Osteoblast (primary cell): ENCODE measurements around the gene ATP11C. TPM values are rescaled to one million over a fixed set of nuclear protein-coding genes. Genes with fewer than 3 reads are reported as not detected.

Experiments
- DNase-seq: peaks from one replicate; pipeline ENCODE4 v3.0.0; 2011; ENCODE audit warnings: low spot score, mixed read lengths; ENCODE audit not compliant: insufficient read length; ENCODE audit errors: missing footprints
- H2AFZ ChIP-seq: 2 replicates; pipeline ENCODE4 v1.6.0; 2011; ENCODE audit warnings: mild to moderate bottlenecking, low read length
- H3K27ac ChIP-seq: 2 replicates; pipeline ENCODE4 v1.5.1; 2011; ENCODE audit warnings: mild to moderate bottlenecking, low read depth, low read length, moderate library complexity
- H3K27me3 ChIP-seq: 2 replicates; pipeline ENCODE4 v1.6.0; 2012; ENCODE audit warnings: mild to moderate bottlenecking, control low read depth, inconsistent platforms, low read length, moderate library complexity; ENCODE audit not compliant: insufficient read depth
- H3K36me3 ChIP-seq: 2 replicates; pipeline ENCODE4 v1.5.1; 2011; ENCODE audit warnings: mild to moderate bottlenecking, low read length, control low read depth, moderate library complexity; ENCODE audit not compliant: insufficient read depth
- H3K4me1 ChIP-seq: 2 replicates; pipeline ENCODE4 v1.5.1; 2011; ENCODE audit warnings: mild to moderate bottlenecking, low read length, control low read depth, moderate library complexity; ENCODE audit not compliant: insufficient read depth
- H3K4me2 ChIP-seq: 2 replicates; pipeline ENCODE4 v1.6.0; 2011; ENCODE audit warnings: mild to moderate bottlenecking, low read length; ENCODE audit not compliant: insufficient read depth
- H3K4me3 ChIP-seq: fragments of 200-600 bp; sonication (generic); 3 replicates; pipeline ENCODE4 v1.5.1; 2012; ENCODE audit warnings: mild to moderate bottlenecking, low read length, inconsistent platforms; ENCODE audit not compliant: insufficient read depth
- H3K79me2 ChIP-seq: 2 replicates; pipeline ENCODE4 v1.6.0; 2012; ENCODE audit warnings: mild to moderate bottlenecking, low read length, control low read depth, inconsistent platforms; ENCODE audit not compliant: insufficient read depth
- H3K9me3 ChIP-seq: 2 replicates; pipeline ENCODE4 v1.5.1; 2011; ENCODE audit warnings: low read depth, low read length, control low read depth
- H4K20me1 ChIP-seq: 2 replicates; pipeline ENCODE4 v1.6.0; 2012; ENCODE audit warnings: mild to moderate bottlenecking, low read length, control low read depth; ENCODE audit not compliant: insufficient read depth
- total RNA-seq: library from RNA; depleted of rRNA; stranded (reverse); fragments of >200 nt; gene quantifications from 2 replicates; pipeline ENCODE4 v1.2.3, GENCODE V29; 2012
- TF ChIP-seq, protein P1 (sequence below): IDR thresholded peaks from 2 replicates; pipeline ENCODE4 v1.5.1; 2011; ENCODE audit warnings: mild to moderate bottlenecking, low read depth, low read length, moderate library complexity; ENCODE audit errors: extremely low read depth

The ATP11C gene
- 63.1 and 72.0 TPM in 2 replicates for total RNA-seq

DNA sequence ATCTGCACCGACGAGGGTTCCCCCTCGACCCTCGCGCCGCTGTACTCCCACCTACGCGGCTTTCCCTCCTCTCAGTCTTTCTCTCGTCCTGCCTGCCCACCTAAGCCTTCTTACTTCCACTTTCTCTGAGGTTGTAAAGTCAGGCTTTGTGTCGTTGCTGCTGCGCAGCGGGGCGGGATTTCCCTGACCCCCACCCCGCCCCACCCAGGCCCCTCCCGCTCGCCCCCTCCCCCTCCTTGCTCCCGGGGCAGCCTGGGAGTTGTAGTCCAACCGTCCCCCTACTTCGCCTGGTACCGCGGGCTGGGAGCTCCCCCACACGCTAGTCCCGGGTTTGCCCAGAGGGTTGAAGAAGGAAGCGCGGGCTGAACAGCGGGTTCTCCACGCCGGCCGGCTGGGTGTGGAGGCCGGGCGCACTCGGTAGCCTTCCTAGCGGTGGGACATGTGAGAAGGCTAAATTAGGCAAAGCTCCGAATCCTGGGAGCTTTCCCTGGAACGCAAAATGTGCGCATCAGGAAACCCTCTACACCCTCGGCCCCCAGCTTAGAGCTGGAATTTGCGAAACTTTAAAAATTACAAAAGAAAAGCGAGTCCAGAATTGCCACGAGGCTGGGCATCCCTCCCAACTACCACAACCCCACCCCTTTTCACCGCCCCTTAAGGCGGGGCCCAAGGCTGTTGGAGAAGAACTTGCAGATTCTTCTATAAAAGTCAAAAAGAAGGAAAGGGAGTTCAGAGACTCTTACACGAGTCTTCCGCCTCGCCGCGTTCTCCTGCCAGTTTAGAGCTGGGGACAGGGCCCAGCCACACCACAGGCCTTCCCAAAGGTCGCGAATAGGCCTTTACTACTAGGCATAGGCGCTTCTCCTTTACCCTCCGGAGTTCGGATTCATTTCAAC is at the start of gene ATP11C:
Gene ATP11C, minus strand, starts transcription at position 153 of the 896 bp plus-strand sequence. CDS start 1,011 bp downstream, outside the sequence.
- peak within 1 kb of the TSS; percentile 80 for H3K4me2 ChIP-seq
- DNase-seq = peak; percentile 92

DNA sequence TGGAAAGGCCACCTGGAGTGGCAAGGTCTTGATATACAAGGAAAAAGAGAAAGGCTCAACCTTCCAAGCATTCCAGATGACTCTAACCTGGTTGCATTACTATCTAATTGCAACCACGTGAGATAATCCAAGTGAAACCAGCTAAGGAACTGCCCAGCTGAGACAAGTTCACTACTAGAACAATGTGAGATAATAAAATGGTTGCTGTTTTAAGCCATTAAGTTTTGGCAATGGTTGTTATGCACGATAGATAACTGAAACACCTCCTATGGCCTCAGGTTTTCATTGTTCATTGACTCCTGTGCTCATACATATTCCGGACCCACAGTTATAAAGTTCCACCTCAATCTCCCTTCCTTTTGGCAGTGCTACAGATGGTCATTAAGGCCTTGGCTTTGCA is 41.6 kb upstream of the ATP11C start:
- Histone ChIP-seq H3K27ac (no peak overlapping the region), H3K27me3 (no peaks in the 10 kb centered on the region), H2AFZ (no peak overlapping the region), H3K4me1 (no peaks in the 10 kb centered on the region), H3K4me2 (no peak overlapping the region), H3K4me3 (no peak overlapping the region), H3K79me2 (no peaks in the 10 kb centered on the region), H4K20me1 (no peaks in the 10 kb centered on the region), H3K9me3 (no peaks in the 10 kb centered on the region), H3K36me3 (no peaks in the 10 kb centered on the region)
- TF ChIP-seq, protein P1, sequence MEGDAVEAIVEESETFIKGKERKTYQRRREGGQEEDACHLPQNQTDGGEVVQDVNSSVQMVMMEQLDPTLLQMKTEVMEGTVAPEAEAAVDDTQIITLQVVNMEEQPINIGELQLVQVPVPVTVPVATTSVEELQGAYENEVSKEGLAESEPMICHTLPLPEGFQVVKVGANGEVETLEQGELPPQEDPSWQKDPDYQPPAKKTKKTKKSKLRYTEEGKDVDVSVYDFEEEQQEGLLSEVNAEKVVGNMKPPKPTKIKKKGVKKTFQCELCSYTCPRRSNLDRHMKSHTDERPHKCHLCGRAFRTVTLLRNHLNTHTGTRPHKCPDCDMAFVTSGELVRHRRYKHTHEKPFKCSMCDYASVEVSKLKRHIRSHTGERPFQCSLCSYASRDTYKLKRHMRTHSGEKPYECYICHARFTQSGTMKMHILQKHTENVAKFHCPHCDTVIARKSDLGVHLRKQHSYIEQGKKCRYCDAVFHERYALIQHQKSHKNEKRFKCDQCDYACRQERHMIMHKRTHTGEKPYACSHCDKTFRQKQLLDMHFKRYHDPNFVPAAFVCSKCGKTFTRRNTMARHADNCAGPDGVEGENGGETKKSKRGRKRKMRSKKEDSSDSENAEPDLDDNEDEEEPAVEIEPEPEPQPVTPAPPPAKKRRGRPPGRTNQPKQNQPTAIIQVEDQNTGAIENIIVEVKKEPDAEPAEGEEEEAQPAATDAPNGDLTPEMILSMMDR = no peak
- no peak for DNase-seq

More for the DNA sequence above, at the start of gene ATP11C:
- H3K4me3 ChIP-seq = peak within 1 kb of the TSS; percentile 80
- peak within 1 kb of the TSS; percentile 66 for H3K27ac ChIP-seq
- H3K36me3 ChIP-seq = no peaks in the 10 kb centered on the region
- H4K20me1 ChIP-seq = no peaks in the 10 kb centered on the region
- H3K9me3 ChIP-seq = no peaks in the 10 kb centered on the region
- H3K27me3 ChIP-seq = no peaks in the 10 kb centered on the region
- TF ChIP-seq, protein P1 = no peak
- H3K79me2 ChIP-seq = peaks cover 33% of the 10 kb centered on the region
- peak within 1 kb of the TSS; percentile 92 for H2AFZ ChIP-seq
- H3K4me1 ChIP-seq = peaks cover 5% of the 10 kb centered on the region

DNA sequence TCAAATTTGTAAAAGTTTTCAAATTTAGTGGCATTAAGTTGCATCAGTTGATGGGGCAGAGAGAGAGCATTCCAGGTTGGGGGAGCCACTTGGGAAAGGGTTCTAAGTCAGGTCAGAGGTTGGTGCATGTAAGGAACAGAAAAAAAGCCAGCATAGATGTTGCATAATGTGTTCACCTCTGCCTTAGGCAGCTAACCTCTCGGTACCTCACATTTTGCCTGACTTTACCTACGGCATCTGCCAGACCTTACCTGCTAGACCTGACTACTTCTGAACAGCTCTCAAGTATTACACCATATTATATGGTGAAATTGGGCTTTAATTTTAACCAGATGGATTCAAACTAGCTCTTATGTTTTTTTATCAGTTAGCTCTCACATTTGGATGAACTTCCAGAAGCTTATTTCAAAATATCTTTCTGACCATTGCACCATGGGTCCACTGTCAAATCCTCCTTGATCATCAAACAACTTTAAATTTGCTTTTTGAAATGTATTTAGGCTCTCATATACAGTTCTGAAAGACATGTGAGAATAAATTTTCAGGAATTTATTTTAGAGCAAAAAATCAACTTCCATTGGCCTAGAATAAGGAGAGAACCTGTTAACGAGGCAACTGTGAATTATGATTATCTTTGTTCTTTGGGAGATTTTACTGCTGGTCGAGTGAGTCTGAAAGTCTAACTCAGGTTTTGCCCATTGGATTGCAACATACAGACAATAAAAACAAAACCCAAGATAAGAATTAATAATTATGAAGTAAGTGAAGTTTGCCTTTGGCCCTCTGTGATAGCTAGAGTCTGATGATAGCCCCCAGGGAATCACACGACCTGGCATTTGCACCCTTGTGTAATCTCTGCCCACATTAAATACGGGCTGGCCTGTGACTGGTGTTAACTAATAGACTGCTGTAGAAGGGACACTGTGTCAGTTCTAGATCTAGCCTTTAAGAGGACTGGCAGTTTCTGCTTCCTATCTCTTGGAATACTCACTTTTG is 40.1 kb upstream of the ATP11C start:
- Histone ChIP-seq H3K27me3 (no peaks in the 10 kb centered on the region), H3K79me2 (no peaks in the 10 kb centered on the region), H3K4me1 (no peaks in the 10 kb centered on the region), H3K36me3 (no peaks in the 10 kb centered on the region), H2AFZ (no peak overlapping the region), H4K20me1 (no peaks in the 10 kb centered on the region), H3K27ac (no peak overlapping the region), H3K4me3 (no peak overlapping the region), H3K9me3 (no peaks in the 10 kb centered on the region), H3K4me2 (no peak overlapping the region)
- TF ChIP-seq, protein P1 = no peak
- no peak for DNase-seq
